Endothelial cell of umbilical vein (primary cell): ENCODE results near the gene TEAD2. TPM values are rescaled to one million over a fixed set of nuclear protein-coding genes. Genes with fewer than 3 reads are reported as not detected.

Experiments
- BruUV-seq: library from RNA; stranded (reverse); fragments of 400-500 nt; replicated peaks from 2 replicates; lab custom pipeline; 2021; lab: Mats Ljungman, UMichigan
- CTCF ChIA-PET: fragments of 300-600, 350-600 bp; sonication (Branson Sonifier 250); formaldehyde crosslinking; loops from one replicate; lab custom pipeline; 2021; ENCODE audit warnings: antibody characterized with exemption, inconsistent platforms; lab: Charles Lee
- POLR2A ChIA-PET: fragments of 300-600, 350-600 bp; sonication (Branson Sonifier 250); formaldehyde crosslinking; loops from one replicate; lab custom pipeline; 2021; ENCODE audit warnings: antibody characterized with exemption, inconsistent platforms; lab: Charles Lee
- DNase-seq: peaks from one replicate; pipeline ENCODE4 v3.0.0-alpha.2; 2011; ENCODE audit warnings: low read depth, low spot score
- FAIRE-seq: peaks from 2 replicates; lab custom pipeline; 2011; peaks lifted over from hg19 to GRCh38; lab: Jason Lieb, UNC
- H2AFZ ChIP-seq: 2 replicates; pipeline ENCODE4 v1.6.0; 2012; ENCODE audit warnings: low read depth, low read length, control low read depth, inconsistent platforms
- H3K27ac ChIP-seq: 2 replicates; pipeline ENCODE4 v1.5.1; 2011; ENCODE audit warnings: low read depth, mild to moderate bottlenecking, control low read depth, low read length, moderate library complexity; ENCODE audit not compliant: insufficient read depth
- H3K27me3 ChIP-seq, 2 experiments: 2 replicates each; pipeline versions ENCODE4 v1.6.0 to v1.6.1; 2011; ENCODE audit warnings: low read length in 2 of 2, mixed read lengths in 1 of 2; ENCODE audit not compliant: control insufficient read depth in 2 of 2, insufficient read depth in 2 of 2
- H3K36me3 ChIP-seq, 2 experiments: 2 replicates in 1 of 2; 3 replicates in 1 of 2; pipeline ENCODE4 v1.5.1; 2011; ENCODE audit warnings: low read length in 2 of 2, mild to moderate bottlenecking in 1 of 2, moderate library complexity in 1 of 2; ENCODE audit not compliant: control insufficient read depth in 2 of 2, insufficient read depth in 2 of 2; ENCODE audit errors: extremely low read depth in 1 of 2
- H3K4me1 ChIP-seq: 3 replicates; pipeline ENCODE4 v1.5.1; 2011; ENCODE audit warnings: mild to moderate bottlenecking, low read length; ENCODE audit not compliant: control insufficient read depth, insufficient read depth; ENCODE audit errors: extremely low read depth
- H3K4me2 ChIP-seq: 2 replicates; pipeline ENCODE4 v1.6.1; 2011; ENCODE audit warnings: low read length, control low read depth, mixed read lengths; ENCODE audit not compliant: insufficient read depth
- H3K4me3 ChIP-seq, 3 experiments: fragments of 200-600 bp in 1 of 3; sonication (generic), shearing (Covaris generic) in 1 of 3; replicated peaks in 1 of 3; 2 replicates each; pipeline ENCODE4 v1.5.1; 2011 to 2016; ENCODE audit warnings: control low read depth in 3 of 3, low read length in 3 of 3, mild to moderate bottlenecking in 2 of 3, inconsistent platforms in 1 of 3, low read depth in 1 of 3, moderate library complexity in 1 of 3; ENCODE audit not compliant: insufficient read depth in 1 of 3
- H3K79me2 ChIP-seq: 2 replicates; pipeline ENCODE4 v1.6.0; 2012; ENCODE audit warnings: low read length, inconsistent platforms; ENCODE audit not compliant: control insufficient read depth, insufficient read depth
- H3K9ac ChIP-seq: replicated peaks from 2 replicates; pipeline ENCODE3; 2011; ENCODE audit warnings: low read length, control low read depth; ENCODE audit not compliant: insufficient read depth; ENCODE audit errors: extremely low read depth
- H3K9me1 ChIP-seq: replicated peaks from 3 replicates; pipeline ENCODE4 v1.6.0; 2011; ENCODE audit warnings: mild to moderate bottlenecking, low read length; ENCODE audit not compliant: control insufficient read depth, insufficient read depth; ENCODE audit errors: extremely low read depth
- H3K9me3 ChIP-seq: replicated peaks from 2 replicates; pipeline ENCODE4 v1.5.1; 2012; ENCODE audit warnings: low read length, inconsistent platforms; ENCODE audit not compliant: control insufficient read depth, insufficient read depth
- H4K20me1 ChIP-seq: replicated peaks from 2 replicates; pipeline ENCODE3; 2011; ENCODE audit warnings: mild to moderate bottlenecking, low read length; ENCODE audit not compliant: control insufficient read depth, insufficient read depth; ENCODE audit errors: extremely low read depth
- CTCF ChIP-seq, 2 donors: IDR thresholded peaks; 1 replicate in 1 of 2; 2 replicates in 1 of 2; pipeline ENCODE4 v1.5.1; 2011; ENCODE audit warnings: low read length in 2 of 2, mild to moderate bottlenecking in 2 of 2, moderate library complexity in 2 of 2, control low read depth in 1 of 2, inconsistent platforms in 1 of 2, low read depth in 1 of 2; ENCODE audit not compliant: insufficient read depth in 1 of 2; ENCODE audit errors: extremely low read depth in 1 of 2
- EZH2 ChIP-seq: IDR thresholded peaks from 2 replicates; pipeline ENCODE4 v1.6.1; 2012; ENCODE audit warnings: borderline replicate concordance, low read depth, mild to moderate bottlenecking, moderate library complexity, low read length, inconsistent platforms; ENCODE audit not compliant: severe bottlenecking
- FOS ChIP-seq: IDR thresholded peaks from 2 replicates; pipeline ENCODE4 v1.6.1; 2011; ENCODE audit warnings: mild to moderate bottlenecking, low read length, moderate library complexity, borderline replicate concordance; ENCODE audit not compliant: insufficient read depth
- GATA2 ChIP-seq: IDR thresholded peaks from 2 replicates; pipeline ENCODE4 v1.7.0; 2011; ENCODE audit warnings: low read depth, mild to moderate bottlenecking, moderate library complexity, mixed read lengths, low read length; ENCODE audit not compliant: insufficient read length, insufficient read depth
- JUN ChIP-seq: IDR thresholded peaks from 2 replicates; pipeline ENCODE4 v1.6.1; 2011; ENCODE audit warnings: borderline replicate concordance, low read depth; ENCODE audit not compliant: insufficient read length, insufficient read depth
- MAX ChIP-seq: IDR thresholded peaks from 2 replicates; pipeline ENCODE4 v1.6.1; 2011; ENCODE audit not compliant: insufficient read depth, insufficient read length
- MYC ChIP-seq: IDR thresholded peaks from one replicate; pipeline ENCODE4 v1.6.1; 2011; ENCODE audit warnings: mild to moderate bottlenecking, low read depth, low read length
- POLR2A ChIP-seq: IDR thresholded peaks from 2 replicates; pipeline ENCODE4 v1.6.1; 2012; ENCODE audit warnings: low read depth, mild to moderate bottlenecking, control low read depth, low read length
- POLR2AphosphoS5 ChIP-seq: IDR thresholded peaks from 2 replicates; pipeline ENCODE4 v1.6.1; 2012; ENCODE audit warnings: low read depth, mild to moderate bottlenecking, control low read depth, low read length, moderate library complexity; ENCODE audit not compliant: insufficient read depth
- dilution Hi-C: fragments of 300-500 bp; cut with MboI; formaldehyde crosslinking; loops from one replicate; pipeline ENCODE4 v1.15.0; 2019; ENCODE audit warnings: low sequenced_read_pairs; ENCODE audit not compliant: extremely low pct_ligation_motif_present
- intact Hi-C: fragments of 100-400 bp; cut with micrococcal nuclease; formaldehyde crosslinking; loops from one replicate; pipeline ENCODE4 v1.10.0; 2022
- polyA plus RNA-seq, 4 experiments: library from polyadenylated mRNA; depleted of rRNA in 3 of 4; stranded (reverse) in 3 of 4; unstranded in 1 of 4; fragments of >200 nt; gene quantifications; 2 replicates each; pipeline versions ENCODE4 v1.2.1 to v1.2.3, GENCODE V29; 2011 to 2012; ENCODE audit warnings: missing spikeins in 1 of 4
- total RNA-seq: library from RNA; stranded (reverse); gene quantifications from 2 replicates; pipeline ENCODE4 v1.2.3, GENCODE V29; 2021

The TEAD2 gene
- total and polyA plus RNA-seq, 2 donors (not counting 3 experiments of a cell fraction or from before 2014, with no cell fraction given), result 60.9 to 89.4 TPM

GRCh38 chr19:49403404-49404187 is 41.4 kb upstream of the TEAD2 start:
- Histone ChIP-seq H3K36me3 (no peaks in the 10 kb centered on the region), H3K9ac (no peak overlapping the region), H4K20me1 (no peaks in the 10 kb centered on the region), H3K27me3 (no peaks in the 10 kb centered on the region), H3K4me3 (no peak overlapping the region), H3K4me1 (no peaks in the 10 kb centered on the region), H3K9me3 (no peaks in the 10 kb centered on the region), H2AFZ (no peak overlapping the region), H3K79me2 (no peaks in the 10 kb centered on the region), H3K4me2 (no peak overlapping the region), H3K9me1 (no peaks in the 10 kb centered on the region), H3K27ac (no peak overlapping the region)
- dilution Hi-C loops, result no loop called here
- no peak for FAIRE-seq
- ChIA-PET CTCF (no interaction called here), POLR2A (no interaction called here)
- no peak for DNase-seq
- BruUV-seq, result no TSS peak
- TF ChIP-seq EZH2, result no peak
- TF ChIP-seq MYC, result no peak
- no peak for TF ChIP-seq JUN
- TF ChIP-seq POLR2A, result no peak
- no peak for TF ChIP-seq MAX
- TF ChIP-seq CTCF (IDR thresholded peaks at IDR 0.05; ENCODE audit: extremely low read depth in 1 of 2, insufficient read depth in 1 of 2, low read depth in 1 of 2, low read length in 2 of 2), result no peak
- TF ChIP-seq POLR2AphosphoS5, result no peak
- TF ChIP-seq GATA2, result no peak
- no peak for TF ChIP-seq FOS
- intact Hi-C loops, result no loop called here
